Measurements from ENCODE around the gene WDR27. TPM values are rescaled to one million over a fixed set of nuclear protein-coding genes. Genes with fewer than 3 reads are reported as not detected.

WDR27 gene
- total RNA-seq, 2 donors from 2014 or later = 17.8 to 53.1 TPM

DNA sequence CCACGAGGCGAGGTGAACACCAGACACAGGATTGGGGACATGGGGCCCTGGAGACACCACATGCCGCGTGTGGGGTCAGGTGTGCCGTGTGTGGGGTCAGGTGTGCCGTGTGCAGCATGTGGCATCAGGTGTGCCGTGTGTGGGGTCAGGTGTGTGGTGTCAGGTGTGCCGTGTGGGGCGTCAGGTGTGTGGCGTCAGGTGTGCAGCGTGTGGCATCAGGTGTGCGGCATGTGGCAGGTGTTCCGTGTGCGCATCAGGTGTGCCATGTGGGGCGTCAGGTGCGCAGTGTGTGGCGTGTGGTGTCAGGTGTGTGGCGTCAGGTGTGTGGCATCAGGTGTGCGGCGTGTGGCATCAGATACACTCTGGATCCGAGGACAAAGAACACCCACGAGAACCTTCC lies 77.9 kb downstream of the WDR27 start:
- Histone ChIP-seq H3K27ac (no peak overlapping the region), H3K4me3 (no peak overlapping the region), H3K4me1 (replicated peaks) (no peaks in the 10 kb centered on the region), H3K9me3 (no peaks in the 10 kb centered on the region), H3K27me3 (replicated peaks; ENCODE audit: insufficient read depth) (no peaks in the 10 kb centered on the region), H3K36me3 (no peaks in the 10 kb centered on the region)
- no peak for DNase-seq (ENCODE audit: low spot score)
- WGBS = 91% methylated on average over 22 of the region's 22 CpGs
- TF ChIP-seq POLR2AphosphoS5 (IDR thresholded peaks at IDR 0.05) = no peak
- no peak for TF ChIP-seq POLR2A (IDR thresholded peaks at IDR 0.05)
- TF ChIP-seq, protein P1, sequence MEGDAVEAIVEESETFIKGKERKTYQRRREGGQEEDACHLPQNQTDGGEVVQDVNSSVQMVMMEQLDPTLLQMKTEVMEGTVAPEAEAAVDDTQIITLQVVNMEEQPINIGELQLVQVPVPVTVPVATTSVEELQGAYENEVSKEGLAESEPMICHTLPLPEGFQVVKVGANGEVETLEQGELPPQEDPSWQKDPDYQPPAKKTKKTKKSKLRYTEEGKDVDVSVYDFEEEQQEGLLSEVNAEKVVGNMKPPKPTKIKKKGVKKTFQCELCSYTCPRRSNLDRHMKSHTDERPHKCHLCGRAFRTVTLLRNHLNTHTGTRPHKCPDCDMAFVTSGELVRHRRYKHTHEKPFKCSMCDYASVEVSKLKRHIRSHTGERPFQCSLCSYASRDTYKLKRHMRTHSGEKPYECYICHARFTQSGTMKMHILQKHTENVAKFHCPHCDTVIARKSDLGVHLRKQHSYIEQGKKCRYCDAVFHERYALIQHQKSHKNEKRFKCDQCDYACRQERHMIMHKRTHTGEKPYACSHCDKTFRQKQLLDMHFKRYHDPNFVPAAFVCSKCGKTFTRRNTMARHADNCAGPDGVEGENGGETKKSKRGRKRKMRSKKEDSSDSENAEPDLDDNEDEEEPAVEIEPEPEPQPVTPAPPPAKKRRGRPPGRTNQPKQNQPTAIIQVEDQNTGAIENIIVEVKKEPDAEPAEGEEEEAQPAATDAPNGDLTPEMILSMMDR (IDR thresholded peaks at IDR 0.05) = no peak
- intact Hi-C loops (cut with DNase I) = no loop called here

DNA sequence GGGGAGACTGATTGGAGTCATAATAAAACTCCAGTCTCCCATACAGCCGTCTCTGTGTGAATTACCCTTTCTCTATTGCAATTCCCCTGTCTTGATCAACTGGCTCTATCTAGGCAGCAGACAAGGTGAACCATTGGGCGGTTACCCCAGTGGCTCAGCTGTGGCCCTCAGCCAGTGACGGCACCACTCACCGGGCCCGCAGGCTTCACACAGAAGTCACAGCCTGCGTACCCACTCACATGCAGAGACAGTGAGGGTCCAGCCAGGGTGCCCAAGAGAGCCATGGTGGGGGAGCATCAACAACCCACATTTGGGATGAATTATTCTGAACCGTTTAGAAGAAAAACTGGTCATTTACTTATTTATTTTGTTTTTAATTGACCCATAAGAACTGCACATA lies 78.5 kb downstream of the WDR27 start:
- no peaks in the 10 kb centered on the region for H3K4me1 ChIP-seq (replicated peaks)
- no peaks in the 10 kb centered on the region for H3K27me3 ChIP-seq (replicated peaks; ENCODE audit: insufficient read depth)
- TF ChIP-seq, protein P1 (IDR thresholded peaks at IDR 0.05) = no peak
- TF ChIP-seq POLR2A (IDR thresholded peaks at IDR 0.05) = no peak
- TF ChIP-seq POLR2AphosphoS5 (IDR thresholded peaks at IDR 0.05) = no peak
- 89% methylated on average over 7 of the region's 7 CpGs for WGBS
- no peaks in the 10 kb centered on the region for H3K36me3 ChIP-seq
- H3K4me3 ChIP-seq = no peak overlapping the region
- DNase-seq (ENCODE audit: low spot score) = no peak
- intact Hi-C loops (cut with DNase I) = no loop called here
- H3K27ac ChIP-seq = no peak overlapping the region
- H3K9me3 ChIP-seq = no peaks in the 10 kb centered on the region

DNA sequence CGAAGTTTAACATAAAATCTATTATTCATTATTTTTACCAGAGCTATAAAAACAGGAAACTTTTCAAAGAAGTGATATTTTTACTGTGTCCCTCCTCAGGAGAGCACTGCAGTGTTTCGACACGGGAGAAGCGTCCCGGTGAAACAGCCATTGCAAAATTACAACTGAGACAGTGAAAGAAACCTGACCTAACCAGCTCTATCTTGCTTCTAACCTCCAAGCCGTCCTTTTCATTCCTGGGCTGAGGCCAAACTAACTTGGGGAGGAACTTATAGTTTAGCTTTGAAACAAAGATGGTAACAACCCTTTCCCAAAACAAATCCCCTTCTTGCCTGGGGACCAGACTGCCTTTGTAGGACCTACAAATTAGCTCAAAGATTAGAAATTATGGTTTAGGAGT lies 79.2 kb downstream of the WDR27 start:
- 17% methylated on average over 6 of the region's 6 CpGs for WGBS
- DNase-seq (ENCODE audit: low spot score) = no peak
- no peak overlapping the region for H3K27ac ChIP-seq

DNA sequence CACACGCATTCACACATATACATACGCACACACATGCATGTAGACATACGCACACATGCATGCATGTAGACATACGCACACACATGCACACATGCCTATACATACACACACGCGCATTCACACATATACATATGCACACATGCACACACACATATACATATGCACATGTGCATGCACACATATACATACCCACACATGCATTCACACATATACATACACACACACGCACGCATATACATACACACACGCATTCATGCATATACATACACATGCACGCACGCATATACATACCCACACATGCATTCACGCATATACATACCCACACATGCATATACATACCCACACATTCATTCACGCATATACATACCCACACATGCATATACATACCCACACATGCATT lies 80.5 kb downstream of the WDR27 start:
- TF ChIP-seq, protein P1 (IDR thresholded peaks at IDR 0.05) = no peak
- TF ChIP-seq POLR2A (IDR thresholded peaks at IDR 0.05) = no peak
- no peak for TF ChIP-seq POLR2AphosphoS5 (IDR thresholded peaks at IDR 0.05)
- Histone ChIP-seq H3K27me3 (replicated peaks; ENCODE audit: insufficient read depth) (no peaks in the 10 kb centered on the region), H3K27ac (no peak overlapping the region), H3K36me3 (no peaks in the 10 kb centered on the region), H3K4me1 (replicated peaks) (no peaks in the 10 kb centered on the region), H3K9me3 (no peaks in the 10 kb centered on the region), H3K4me3 (no peak overlapping the region)
- 90% methylated on average over 13 of the region's 13 CpGs for WGBS
- DNase-seq (ENCODE audit: low spot score) = no peak
- intact Hi-C loops (cut with DNase I) = no loop called here

More for the DNA sequence above, 79.2 kb downstream of the WDR27 start:
- TF ChIP-seq POLR2A (IDR thresholded peaks at IDR 0.05) (no peak), POLR2AphosphoS5 (IDR thresholded peaks at IDR 0.05) (no peak)
- TF ChIP-seq, protein P1 (IDR thresholded peaks at IDR 0.05) = no peak
- Histone ChIP-seq H3K36me3 (no peaks in the 10 kb centered on the region), H3K9me3 (no peaks in the 10 kb centered on the region), H3K27me3 (replicated peaks; ENCODE audit: insufficient read depth) (no peaks in the 10 kb centered on the region), H3K4me3 (no peak overlapping the region), H3K4me1 (replicated peaks) (no peaks in the 10 kb centered on the region)
- intact Hi-C loops (cut with DNase I) = no loop called here

DNA sequence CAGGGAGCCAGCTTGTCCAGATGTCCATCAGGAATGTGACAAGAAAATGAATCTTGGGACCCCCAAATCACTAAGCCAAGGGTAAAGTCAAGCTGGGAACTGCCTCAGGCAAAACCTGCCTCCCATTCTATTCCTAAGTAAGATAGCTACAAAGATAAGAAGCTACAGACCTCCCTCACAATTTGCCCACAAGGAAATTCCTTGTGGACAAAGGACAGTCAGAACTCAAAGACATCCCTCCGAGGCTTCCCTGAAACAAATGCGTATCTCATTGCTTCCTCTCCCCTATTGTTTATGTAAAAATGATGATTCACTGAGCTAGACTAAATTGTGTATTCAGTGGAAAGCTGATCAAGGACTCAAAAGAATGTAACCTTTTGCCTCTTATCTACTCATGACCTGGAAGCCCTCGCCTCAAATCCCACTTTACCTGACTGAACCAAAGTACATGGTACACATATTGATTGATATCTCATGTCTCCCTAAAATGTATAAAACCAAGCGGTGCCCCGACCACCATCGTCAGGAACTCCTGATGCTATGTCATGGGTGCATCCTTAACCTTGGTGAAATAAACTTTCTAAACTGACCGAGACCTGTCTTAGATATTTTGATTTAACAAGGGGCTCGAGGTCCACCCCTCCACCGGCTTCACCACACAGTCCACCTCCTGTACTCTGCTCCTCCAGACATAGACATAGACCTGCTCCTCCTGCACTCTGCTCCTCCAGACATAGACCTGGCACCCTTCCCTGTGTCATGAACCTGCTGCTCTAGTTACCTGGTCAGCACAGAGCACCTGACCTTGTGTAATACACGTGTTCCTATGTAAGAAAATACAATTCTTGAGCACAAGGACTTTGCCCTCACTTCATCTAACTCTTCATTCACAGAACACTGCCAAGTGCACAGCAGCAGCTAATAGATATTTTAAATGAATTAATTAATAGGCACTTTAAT lies 81.4 kb downstream of the WDR27 start:
- WGBS = 86% methylated on average over 10 of the region's 10 CpGs
- intact Hi-C loops (cut with DNase I) = no loop called here
- no peaks in the 10 kb centered on the region for H3K9me3 ChIP-seq
- TF ChIP-seq POLR2AphosphoS5 (IDR thresholded peaks at IDR 0.05) (no peak), POLR2A (IDR thresholded peaks at IDR 0.05) (no peak)
- TF ChIP-seq, protein P1 (IDR thresholded peaks at IDR 0.05) = no peak
- H3K36me3 ChIP-seq = no peaks in the 10 kb centered on the region
- no peaks in the 10 kb centered on the region for H3K27me3 ChIP-seq (replicated peaks; ENCODE audit: insufficient read depth)
- H3K4me3 ChIP-seq = no peak overlapping the region
- no peak overlapping the region for H3K27ac ChIP-seq
- no peak for DNase-seq (ENCODE audit: low spot score)
- H3K4me1 ChIP-seq (replicated peaks) = no peaks in the 10 kb centered on the region

Measured in prostate gland (tissue), 2 donors.